Thyroid gland (tissue), 4 donors: Measurements from ENCODE around the gene ALDH2. TPM values are rescaled to one million over a fixed set of nuclear protein-coding genes. Genes with fewer than 3 reads are reported as not detected.

ENCODE experiments used
- DNase-seq, 2 donors: peaks; one replicate each; pipeline ENCODE4 v3.0.0-alpha.2; 2019
- H3K27ac ChIP-seq, 3 donors: fragments of 200-600 bp; sonication (generic); 1 replicate in 2 of 3; 2 replicates in 1 of 3; pipeline ENCODE4 v1.5.1; 2016 to 2019; ENCODE audit warnings: mild to moderate bottlenecking in 1 of 3, moderate library complexity in 1 of 3
- H3K27me3 ChIP-seq: fragments of 200-600 bp; sonication (generic); one replicate; pipeline ENCODE4 v1.5.1; 2019
- H3K36me3 ChIP-seq, 2 donors: fragments of 200-600 bp; sonication (generic); one replicate each; pipeline ENCODE4 v1.5.1; 2016 to 2019
- H3K4me1 ChIP-seq, 2 donors: fragments of 200-600 bp; sonication (generic); one replicate each; pipeline ENCODE4 v1.5.1; 2017 to 2019
- H3K4me3 ChIP-seq, 3 donors: fragments of 200-600 bp; sonication (generic); replicated peaks in 1 of 3; 1 replicate in 2 of 3; 2 replicates in 1 of 3; pipeline ENCODE4 v1.5.1; 2016; ENCODE audit warnings: mild to moderate bottlenecking in 1 of 3
- H3K9me3 ChIP-seq: fragments of 200-600 bp; sonication (generic); one replicate; pipeline ENCODE4 v1.5.1; 2017
- POLR2A ChIP-seq, 2 donors: fragments of 450-650 bp; IDR thresholded peaks; one replicate each; pipeline ENCODE4 v1.6.1; 2017; ENCODE audit warnings: antibody characterized with exemption in 2 of 2, mild to moderate bottlenecking in 2 of 2, moderate library complexity in 1 of 2
- WGBS, 2 donors: methylation state at CpG; one replicate each; pipeline ENCODE4 v1.1.5; 2017; 5-methylcytosine and 5-hydroxymethylcytosine counted together
- intact Hi-C: fragments of 100-400 bp; cut with DNase I; formaldehyde crosslinking; loops from one replicate; pipeline ENCODE4 v1.15.1; 2023
- total RNA-seq, 4 donors: library from RNA; depleted of rRNA; stranded (reverse); fragments of >200 nt; gene quantifications; one replicate each; pipeline ENCODE4 v1.2.3, GENCODE V29; 2016
- TF ChIP-seq, protein P1 (sequence below), 6 experiments: fragments of 200-600 bp in 3 of 6; fragments of 450-650 bp in 3 of 6; sonication (generic) in 3 of 6; IDR thresholded peaks; one replicate each; pipeline ENCODE4 v1.5.1; 2016 to 2019; ENCODE audit warnings: antibody characterized with exemption in 6 of 6, mild to moderate bottlenecking in 2 of 6, inconsistent platforms in 1 of 6, moderate library complexity in 1 of 6

Gene ALDH2
- total RNA-seq, 4 donors from 2014 or later: 90.7 to 112 (median 97.8) TPM

DNA sequence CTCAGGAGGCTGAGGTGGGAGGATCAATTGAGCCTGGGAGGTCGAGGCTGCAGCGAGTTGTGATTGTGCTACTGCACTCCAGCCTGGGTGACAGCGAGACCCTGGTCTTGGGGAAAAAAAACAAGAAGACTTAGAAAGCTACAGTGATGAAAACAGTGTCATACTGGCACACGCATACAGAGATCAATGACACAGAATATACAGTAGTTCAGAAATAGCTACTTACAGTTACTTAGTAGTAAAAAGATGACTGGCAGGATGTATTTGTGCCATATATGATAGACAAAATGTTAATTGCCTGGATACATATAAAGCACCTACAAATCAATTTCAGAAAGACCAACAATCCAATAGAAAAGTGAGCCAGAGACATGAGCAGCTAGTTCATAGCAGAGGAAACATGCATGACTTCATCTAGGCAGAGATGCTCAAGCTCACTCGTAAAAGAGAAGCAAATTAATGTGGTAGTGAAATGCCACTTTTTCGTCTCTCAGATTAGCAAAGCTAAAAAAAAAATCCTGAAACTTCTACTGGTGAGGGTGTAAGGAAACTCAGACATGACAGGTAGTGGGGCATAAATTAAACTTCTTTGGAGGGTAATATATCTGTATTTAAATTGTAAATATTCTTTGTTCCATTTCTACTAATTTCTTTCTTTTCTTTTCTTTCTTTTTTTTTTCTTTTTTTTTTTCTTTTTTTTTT, 2.5 kb upstream of the ALDH2 start:
- TF ChIP-seq, protein P1, sequence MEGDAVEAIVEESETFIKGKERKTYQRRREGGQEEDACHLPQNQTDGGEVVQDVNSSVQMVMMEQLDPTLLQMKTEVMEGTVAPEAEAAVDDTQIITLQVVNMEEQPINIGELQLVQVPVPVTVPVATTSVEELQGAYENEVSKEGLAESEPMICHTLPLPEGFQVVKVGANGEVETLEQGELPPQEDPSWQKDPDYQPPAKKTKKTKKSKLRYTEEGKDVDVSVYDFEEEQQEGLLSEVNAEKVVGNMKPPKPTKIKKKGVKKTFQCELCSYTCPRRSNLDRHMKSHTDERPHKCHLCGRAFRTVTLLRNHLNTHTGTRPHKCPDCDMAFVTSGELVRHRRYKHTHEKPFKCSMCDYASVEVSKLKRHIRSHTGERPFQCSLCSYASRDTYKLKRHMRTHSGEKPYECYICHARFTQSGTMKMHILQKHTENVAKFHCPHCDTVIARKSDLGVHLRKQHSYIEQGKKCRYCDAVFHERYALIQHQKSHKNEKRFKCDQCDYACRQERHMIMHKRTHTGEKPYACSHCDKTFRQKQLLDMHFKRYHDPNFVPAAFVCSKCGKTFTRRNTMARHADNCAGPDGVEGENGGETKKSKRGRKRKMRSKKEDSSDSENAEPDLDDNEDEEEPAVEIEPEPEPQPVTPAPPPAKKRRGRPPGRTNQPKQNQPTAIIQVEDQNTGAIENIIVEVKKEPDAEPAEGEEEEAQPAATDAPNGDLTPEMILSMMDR (IDR thresholded peaks at IDR 0.05): no peak
- TF ChIP-seq POLR2A (IDR thresholded peaks at IDR 0.05): no peak
- intact Hi-C loops: no loop called here
- Histone ChIP-seq H3K27me3 (no peaks in the 10 kb centered on the region), H3K27ac (no peak overlapping the region), H3K4me3 (no peak overlapping the region), H3K36me3 (no peaks in the 10 kb centered on the region), H3K4me1 (peaks cover 12 to 20% of the 10 kb centered on the region in 2 donors), H3K9me3 (no peaks in the 10 kb centered on the region)
- WGBS, 2 donors: 71 to 74% methylated on average over 6 of the region's 6 CpGs
- no peak for DNase-seq

DNA sequence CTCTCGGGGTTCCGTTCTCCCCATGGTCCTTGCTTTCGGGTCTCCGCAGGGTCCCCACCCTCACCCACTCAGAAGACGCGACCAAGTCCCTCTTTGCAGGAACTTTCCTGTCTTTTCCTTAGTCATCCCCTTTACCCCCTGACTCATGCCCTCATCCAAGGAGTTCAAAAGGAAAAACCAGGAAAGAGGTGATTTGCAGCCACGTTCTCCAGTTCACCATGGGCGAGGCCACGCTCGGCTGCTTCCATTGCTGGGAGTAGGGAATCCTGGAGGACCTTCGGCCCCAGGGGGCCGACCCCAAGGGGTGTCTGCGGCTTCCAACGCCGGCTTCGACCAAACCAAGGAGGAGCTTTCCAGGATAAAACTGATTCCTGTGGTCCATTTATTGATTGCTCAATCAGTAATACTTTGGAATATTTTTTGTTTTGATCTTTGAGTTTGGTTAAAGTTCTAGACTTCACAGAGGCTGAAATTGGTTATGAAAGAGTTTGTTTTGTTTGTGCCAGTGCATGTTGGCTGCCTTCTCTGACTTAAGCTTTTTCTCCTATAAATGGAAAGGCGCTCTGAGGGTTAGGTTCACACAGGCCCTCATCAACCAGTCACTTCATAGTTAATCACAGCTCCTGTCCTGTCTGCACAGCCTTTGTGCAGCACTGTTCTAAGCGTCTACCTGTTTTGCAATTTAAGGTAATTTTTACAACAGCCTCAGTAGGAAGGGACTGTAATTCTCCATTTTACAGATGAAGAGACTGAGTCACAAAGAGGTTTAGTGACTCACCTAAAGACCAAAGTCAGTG, 827 bp downstream of the ALDH2 start:
- DNase-seq: peak; percentile 29
- Histone ChIP-seq H3K4me3 (peak overlapping the region; percentile 11 to 96 (median 59)), H3K36me3 (no peaks in the 10 kb centered on the region), H3K27ac (peak overlapping the region; percentile 68 to 78 (median 77)), H3K27me3 (no peaks in the 10 kb centered on the region), H3K4me1 (peaks cover 22 to 33% of the 10 kb centered on the region in 2 donors), H3K9me3 (no peaks in the 10 kb centered on the region)
- no peak for TF ChIP-seq POLR2A (IDR thresholded peaks at IDR 0.05)
- TF ChIP-seq, protein P1 (IDR thresholded peaks at IDR 0.05): no peak
- 7 to 9% methylated on average over 18 of the region's 18 CpGs for WGBS, 2 donors
- intact Hi-C loops: no loop called here

DNA sequence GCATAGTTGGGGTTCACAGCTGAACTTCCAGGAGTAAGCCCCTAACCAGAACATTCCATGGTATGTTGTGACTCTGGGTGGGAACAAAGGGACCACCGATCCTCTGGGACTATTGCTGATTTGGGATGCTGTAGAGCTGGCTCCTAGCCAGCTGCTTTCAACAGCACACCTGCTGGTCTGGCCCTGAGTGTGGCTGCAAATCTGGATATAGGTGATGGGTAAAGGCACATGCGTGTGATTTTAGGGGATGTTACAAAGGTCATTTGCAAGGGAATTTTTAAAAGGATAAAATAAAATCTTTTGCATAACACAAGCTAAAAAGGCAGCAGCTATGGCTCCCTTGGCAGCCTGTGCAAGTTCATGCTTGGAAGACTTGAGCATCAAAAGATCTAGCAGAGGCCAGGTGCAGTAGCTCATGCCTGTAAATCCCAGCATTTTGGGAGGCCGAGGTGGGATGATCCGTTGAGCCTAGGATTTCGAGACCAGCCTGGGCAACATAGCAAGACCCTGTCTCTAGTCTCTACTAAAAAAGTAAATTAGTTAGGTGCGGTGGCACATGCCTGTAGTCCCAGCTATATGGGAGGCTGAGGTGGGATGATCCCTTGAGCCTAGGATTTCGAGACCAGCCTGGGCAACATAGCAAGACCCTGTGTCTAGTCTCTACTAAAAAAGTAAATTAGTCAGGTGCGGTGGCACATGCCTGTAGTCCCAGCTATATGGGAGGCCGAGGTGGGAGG, 1.6 kb downstream of the ALDH2 start:
- Histone ChIP-seq H3K9me3 (no peaks in the 10 kb centered on the region), H3K4me1 (peaks cover 27 to 39% of the 10 kb centered on the region in 2 donors), H3K27ac (peak overlapping the region in 2 of 3 donors; percentile 77 to 78), H3K27me3 (no peaks in the 10 kb centered on the region), H3K4me3 (peak overlapping the region in 1 of 3 donors; percentile 96), H3K36me3 (no peaks in the 10 kb centered on the region)
- intact Hi-C loops: no loop called here
- DNase-seq: no peak
- TF ChIP-seq, protein P1 (IDR thresholded peaks at IDR 0.05): no peak
- TF ChIP-seq POLR2A (IDR thresholded peaks at IDR 0.05): no peak
- WGBS, 2 donors: 86 to 90% methylated on average over 8 to 9 of the region's 9 CpGs

DNA sequence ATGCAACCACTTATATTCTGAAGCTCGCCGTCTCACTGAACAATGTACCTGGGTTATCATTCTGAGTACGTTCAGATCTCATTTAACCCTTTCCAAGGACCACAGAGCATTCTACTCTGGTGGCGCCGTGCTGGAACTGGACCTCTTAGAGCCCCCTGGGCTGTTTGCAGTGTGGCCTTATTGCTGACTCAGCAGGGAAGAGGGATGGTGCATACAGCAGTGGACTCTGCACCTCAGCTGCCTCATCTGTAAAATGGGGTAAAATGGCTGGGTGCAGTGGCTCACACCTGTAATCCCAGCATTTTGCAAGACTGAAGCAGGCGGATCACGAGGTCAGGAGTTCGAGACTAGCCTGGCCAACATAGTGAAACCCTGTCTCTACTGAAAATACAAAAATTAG, 2.9 kb downstream of the ALDH2 start:
- WGBS, 2 donors: 73 to 78% methylated on average over 8 of the region's 8 CpGs
- no peaks in the 10 kb centered on the region for H3K27me3 ChIP-seq
- H3K4me1 ChIP-seq: peaks cover 40 to 52% of the 10 kb centered on the region in 2 donors
- TF ChIP-seq, protein P1 (IDR thresholded peaks at IDR 0.05): no peak
- TF ChIP-seq POLR2A (IDR thresholded peaks at IDR 0.05): no peak
- H3K27ac ChIP-seq: no peak overlapping the region
- no peaks in the 10 kb centered on the region for H3K36me3 ChIP-seq
- no peak for DNase-seq
- H3K4me3 ChIP-seq: no peak overlapping the region
- H3K9me3 ChIP-seq: no peaks in the 10 kb centered on the region
- intact Hi-C loops: no loop called here
